Thoracic aorta (tissue), 2 donors: ENCODE measurements around the gene ATP5MG. TPM values are rescaled to one million over a fixed set of nuclear protein-coding genes. Genes with fewer than 3 reads are reported as not detected.

ENCODE experiments used
- ATAC-seq: fragments of 150-250 bp; one replicate; pipeline ENCODE4 v1.8.0; 2017; ENCODE audit warnings: low read depth; ENCODE audit not compliant: insufficient number of reproducible peaks, low FRiP score
- DNase-seq: peaks from one replicate; pipeline ENCODE4 v3.0.0-alpha.2; 2020; ENCODE audit warnings: low spot score
- H3K27ac ChIP-seq, 2 donors: fragments of 200-600 bp; sonication (generic); 1 replicate in 1 of 2; 2 replicates in 1 of 2; pipeline ENCODE4 v1.5.1; 2016; ENCODE audit warnings: mild to moderate bottlenecking in 2 of 2, moderate library complexity in 2 of 2
- H3K27me3 ChIP-seq: fragments of 200-600 bp; sonication (generic); replicated peaks from 2 replicates; pipeline ENCODE4 v1.6.0; 2016; ENCODE audit warnings: mild to moderate bottlenecking; ENCODE audit not compliant: insufficient read depth
- H3K36me3 ChIP-seq: fragments of 200-600 bp; sonication (generic); one replicate; pipeline ENCODE4 v1.5.1; 2016
- H3K4me1 ChIP-seq, 2 donors: fragments of 200-600 bp; sonication (generic); 1 replicate in 1 of 2; 2 replicates in 1 of 2; pipeline versions ENCODE4 v1.5.1 to v1.6.0; 2016; ENCODE audit warnings: low read depth in 2 of 2, mild to moderate bottlenecking in 1 of 2; ENCODE audit not compliant: control insufficient read depth in 1 of 2
- H3K4me3 ChIP-seq: fragments of 200-600 bp; sonication (generic); 2 replicates; pipeline ENCODE4 v1.5.1; 2016; ENCODE audit warnings: mild to moderate bottlenecking
- H3K9me3 ChIP-seq: fragments of 200-600 bp; sonication (generic); 2 replicates; pipeline ENCODE4 v1.5.1; 2016
- CTCF ChIP-seq: fragments of 200-600 bp; sonication (generic); IDR thresholded peaks from one replicate; pipeline ENCODE4 v1.5.1; 2019; ENCODE audit warnings: antibody characterized with exemption
- total RNA-seq, 2 donors: library from RNA; depleted of rRNA; stranded (reverse); fragments of >200 nt; gene quantifications; one replicate each; pipeline versions ENCODE4 v1.1.0 to v1.2.3, GENCODE V29; 2016

ATP5MG gene
- total RNA-seq, 2 donors from 2014 or later, result 21.1 to 45.2 TPM

- no peak for DNase-seq
- no peaks in the 10 kb centered on the region for H3K27me3 ChIP-seq
Observed at GRCh38 chr11:118449316-118449918, 48.0 kb downstream of the ATP5MG start.

GRCh38 chr11:118450451-118450850 is 49.0 kb downstream of the ATP5MG start:
- Histone ChIP-seq H3K4me1 (peaks cover 6 to 22% of the 10 kb centered on the region in 2 donors), H3K4me3 (no peak overlapping the region), H3K9me3 (no peaks in the 10 kb centered on the region), H3K36me3 (peaks cover 3% of the 10 kb centered on the region), H3K27me3 (no peaks in the 10 kb centered on the region), H3K27ac (no peak overlapping the region)
- DNase-seq (no peak), ATAC-seq (no peak)
- TF ChIP-seq CTCF, result no peak

More at GRCh38 chr11:118449316-118449918, 48.0 kb downstream of the ATP5MG start:
- no peak for ATAC-seq
- Histone ChIP-seq H3K27ac (no peak overlapping the region), H3K4me1 (peaks cover 6 to 23% of the 10 kb centered on the region in 2 donors), H3K4me3 (no peak overlapping the region), H3K9me3 (no peaks in the 10 kb centered on the region), H3K36me3 (peaks cover 3% of the 10 kb centered on the region)
- no peak for TF ChIP-seq CTCF

Other genes starting within 250 kb of the ATP5MG start
- 1 to 10 TPM; 2.0 to 2.4 TPM for gene SCN4B, start 248.8 kb upstream of the ATP5MG start, total RNA-seq
- gene SCN2B, start 225.0 kb upstream of the ATP5MG start, total RNA-seq, result under 1 TPM in 1 of 2 donors, not detected in 1; 0.07 TPM
- gene JAML, start 176.6 kb upstream of the ATP5MG start, total RNA-seq, result 1 to 10 TPM; 3.7 to 7.6 TPM
- 1 to 10 TPM in 1 of 2 donors, under 1 TPM in 1; 0.41 to 3.2 TPM for gene MPZL3, start 149.2 kb upstream of the ATP5MG start, total RNA-seq
- gene MPZL2, start 137.3 kb upstream of the ATP5MG start, total RNA-seq, result 10 to 100 TPM; 18.3 to 58.1 TPM
- 1 to 10 TPM; 1.1 to 1.3 TPM for gene CD3E, start 96.9 kb upstream of the ATP5MG start, total RNA-seq
- 1 to 10 TPM; 1.6 to 5.8 TPM for gene CD3D, start 58.9 kb upstream of the ATP5MG start, total RNA-seq
- 1 to 10 TPM in 1 of 2 donors, under 1 TPM in 1; 0.27 to 1.1 TPM for gene CD3G, start 57.3 kb upstream of the ATP5MG start, total RNA-seq
- gene UBE4A, start 42.0 kb upstream of the ATP5MG start, total RNA-seq, result 10 to 100 TPM; 37.1 to 49.0 TPM
- 100 to 1,000 TPM in 1 of 2 donors, 10 to 100 TPM in 1; 88.1 to 105 TPM for gene KMT2A, start 34.9 kb downstream of the ATP5MG start, total RNA-seq
- gene TTC36, start 125.9 kb downstream of the ATP5MG start, total RNA-seq, result 1 to 10 TPM; 1.4 to 1.5 TPM
- gene TMEM25, start 129.6 kb downstream of the ATP5MG start, total RNA-seq, result 10 to 100 TPM; 36.3 to 50.8 TPM
- gene IFT46, start 164.3 kb downstream of the ATP5MG start, total RNA-seq, result 10 to 100 TPM; 27.5 to 50.8 TPM
- 100 to 1,000 TPM; 116 to 125 TPM for gene ARCN1, start 170.8 kb downstream of the ATP5MG start, total RNA-seq
- 100 to 1,000 TPM; 206 to 377 TPM for gene PHLDB1, start 206.0 kb downstream of the ATP5MG start, total RNA-seq